GM11168 (cell line): Measurements from ENCODE around the gene L3MBTL1.

ENCODE experiments used
- in situ Hi-C: fragments of 300-500 bp; cut with MboI; formaldehyde crosslinking; loops from one replicate; pipeline ENCODE4 v1.12.0; 2022; ENCODE audit warnings: low sequenced_read_pairs; ENCODE audit not compliant: unreplicated experiment

The L3MBTL1 gene

GRCh38 chr20:43507150-43508080, at the start of gene L3MBTL1:
L3MBTL1 (plus strand) TSS chr20:43507697; CDS start chr20:43513504, 5,807 bp downstream.
- in situ Hi-C loops = no loop called here

DNA sequence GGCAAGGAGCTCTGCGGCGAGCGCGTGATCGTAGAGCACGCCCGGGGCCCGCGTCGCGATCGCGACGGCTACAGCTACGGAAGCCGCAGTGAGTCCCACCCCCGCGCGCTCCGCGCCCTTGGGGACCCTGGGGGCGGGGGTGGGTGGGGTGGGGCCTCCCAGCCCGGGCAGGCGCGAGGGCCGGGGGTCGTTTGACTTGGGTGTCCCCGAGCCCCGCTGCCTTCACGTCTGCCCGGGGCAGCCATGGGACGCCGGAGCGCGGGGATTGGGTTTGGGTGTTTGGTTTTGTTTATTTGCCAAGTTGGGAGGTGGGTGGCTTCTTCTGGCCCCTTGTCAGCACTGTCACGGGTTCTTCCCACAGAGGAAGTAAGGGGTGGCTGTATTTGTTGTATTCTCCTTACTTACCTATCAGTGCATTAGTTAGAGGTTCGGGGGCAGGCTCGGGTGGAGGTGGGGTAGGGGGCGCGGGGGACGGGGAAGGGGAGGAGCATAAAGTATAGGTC, 49.0 kb upstream of the L3MBTL1 start:
- in situ Hi-C loops = no loop called here

DNA sequence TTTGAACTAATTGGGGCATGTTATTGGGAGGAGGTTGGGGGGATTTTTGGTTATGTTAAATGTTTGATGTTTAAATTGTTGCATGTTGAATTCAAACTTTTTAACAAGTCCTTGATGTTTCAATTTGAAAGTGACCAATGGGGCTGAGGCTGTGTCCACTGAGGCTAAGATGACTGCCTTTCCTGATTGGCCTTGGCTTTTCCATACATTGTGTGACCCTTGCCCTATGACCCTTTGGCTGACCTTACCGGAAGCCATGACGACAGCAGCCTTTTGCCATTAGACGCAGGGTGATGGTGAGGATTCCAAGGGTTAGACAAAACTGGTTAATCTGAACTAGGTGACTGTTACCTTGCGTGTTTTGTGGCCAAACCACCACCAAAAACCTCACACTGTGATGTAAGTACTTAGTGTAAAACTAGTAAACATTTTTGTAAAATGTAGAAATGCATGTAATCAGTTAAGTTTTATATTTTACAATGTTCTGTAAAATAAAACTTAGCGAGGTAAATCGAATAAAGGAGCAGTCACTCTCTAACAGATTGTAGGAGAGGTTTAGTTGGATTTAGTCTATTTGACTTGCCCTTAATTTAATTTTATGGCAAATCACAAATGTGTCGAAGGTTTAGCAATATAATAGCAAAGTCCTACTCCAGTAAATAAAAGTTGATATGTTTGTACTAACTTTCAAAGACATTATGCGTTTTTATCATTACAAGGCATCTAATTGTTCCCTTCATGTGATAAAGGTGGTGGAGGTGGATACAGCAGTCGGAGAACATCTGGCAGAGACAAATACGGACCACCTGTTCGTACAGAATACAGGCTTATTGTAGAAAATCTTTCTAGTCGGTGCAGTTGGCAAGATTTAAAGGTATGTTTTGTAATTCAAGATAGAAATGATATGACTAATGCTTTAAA, 48.2 kb upstream of the L3MBTL1 start:
- in situ Hi-C loops = no loop called here

- in situ Hi-C loops = no loop called here
Measured at GRCh38 chr20:43460172-43460829, 47.2 kb upstream of the L3MBTL1 start.

- in situ Hi-C loops = no loop called here
Measured at GRCh38 chr20:43460830-43461200, 46.7 kb upstream of the L3MBTL1 start.

- in situ Hi-C loops = no loop called here
Measured at GRCh38 chr20:43461894-43462659, 45.4 kb upstream of the L3MBTL1 start.

- in situ Hi-C loops = no loop called here
Measured at GRCh38 chr20:43462660-43463526, 44.6 kb upstream of the L3MBTL1 start.

DNA sequence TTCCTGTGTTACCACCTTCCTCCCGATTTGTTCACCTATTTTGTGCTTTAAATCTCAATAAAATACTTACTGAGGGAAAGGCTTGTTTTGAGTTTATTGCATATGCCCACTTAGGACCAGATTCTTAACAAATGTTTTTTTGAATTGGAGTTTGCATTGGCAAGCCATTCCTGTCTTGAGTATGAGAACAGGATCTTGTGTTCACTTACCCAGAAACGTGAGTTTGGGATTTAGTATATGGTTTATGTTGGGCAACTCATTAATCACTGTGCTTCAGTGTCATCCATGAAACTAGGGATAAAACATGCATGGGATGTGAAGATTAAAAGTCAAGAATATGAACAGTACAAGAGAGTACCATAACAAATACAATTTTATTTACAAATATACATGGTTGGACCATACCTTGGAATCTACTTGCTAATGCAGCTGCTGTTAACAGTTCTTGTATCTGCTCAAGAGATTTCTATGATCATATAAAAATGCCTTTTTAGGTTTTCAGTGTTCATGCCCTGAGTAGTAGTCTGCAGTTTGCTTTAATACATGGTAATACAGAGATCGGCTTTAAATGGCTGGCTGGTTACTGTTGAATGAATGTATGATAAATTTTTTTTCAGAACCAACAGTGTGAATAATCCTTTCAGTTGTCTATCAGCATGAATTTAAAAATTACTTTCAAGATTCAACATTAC, 43.8 kb upstream of the L3MBTL1 start:
- in situ Hi-C loops = no loop called here

DNA sequence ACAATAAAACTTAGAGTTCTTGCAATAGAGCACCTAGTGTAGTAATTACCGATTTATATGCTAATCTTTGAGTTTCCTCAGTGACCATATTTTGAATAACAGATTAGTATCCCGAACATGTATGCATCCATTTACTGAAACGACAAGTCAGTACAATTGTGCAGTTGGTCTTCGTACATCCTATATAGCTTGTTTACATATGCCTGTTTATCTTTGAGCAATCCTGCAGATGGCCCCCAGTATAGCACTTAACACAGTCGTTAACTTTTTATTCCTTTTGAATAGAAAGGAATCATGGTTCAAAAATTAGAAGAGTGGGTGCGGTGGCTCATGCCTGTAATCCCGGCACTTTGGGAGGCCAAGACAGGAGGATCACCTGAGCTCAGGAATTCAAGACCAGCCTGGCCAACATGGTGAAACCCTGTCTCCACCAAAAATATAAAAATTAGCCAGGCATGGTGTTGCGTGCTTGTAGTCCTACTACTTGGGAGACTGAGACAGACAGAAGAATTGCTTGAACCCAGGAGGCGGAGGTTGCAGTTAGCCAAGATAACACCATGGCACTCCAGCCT, 43.2 kb upstream of the L3MBTL1 start:
- in situ Hi-C loops = no loop called here

GRCh38 chr20:43465625-43465943, 41.9 kb upstream of the L3MBTL1 start:
- in situ Hi-C loops = no loop called here

DNA sequence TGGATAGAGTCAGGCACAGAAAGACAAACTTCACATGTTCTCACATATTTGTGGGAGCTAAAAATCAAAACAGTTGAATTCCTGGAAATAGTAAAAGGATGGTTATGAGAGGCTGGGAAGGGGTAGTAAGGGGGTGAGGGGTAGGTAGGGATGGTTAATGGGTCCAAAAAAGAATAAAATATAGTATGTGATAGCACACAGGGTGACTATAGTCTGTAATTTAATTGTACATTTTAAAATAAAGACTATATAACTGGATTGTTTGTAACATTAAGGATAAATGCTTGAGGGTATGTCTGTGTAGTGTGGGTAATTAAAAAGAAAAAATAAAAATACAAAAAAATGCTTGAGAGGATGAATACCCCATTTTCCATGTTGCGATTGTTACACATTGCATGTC, 39.9 kb upstream of the L3MBTL1 start:
- in situ Hi-C loops = no loop called here

DNA sequence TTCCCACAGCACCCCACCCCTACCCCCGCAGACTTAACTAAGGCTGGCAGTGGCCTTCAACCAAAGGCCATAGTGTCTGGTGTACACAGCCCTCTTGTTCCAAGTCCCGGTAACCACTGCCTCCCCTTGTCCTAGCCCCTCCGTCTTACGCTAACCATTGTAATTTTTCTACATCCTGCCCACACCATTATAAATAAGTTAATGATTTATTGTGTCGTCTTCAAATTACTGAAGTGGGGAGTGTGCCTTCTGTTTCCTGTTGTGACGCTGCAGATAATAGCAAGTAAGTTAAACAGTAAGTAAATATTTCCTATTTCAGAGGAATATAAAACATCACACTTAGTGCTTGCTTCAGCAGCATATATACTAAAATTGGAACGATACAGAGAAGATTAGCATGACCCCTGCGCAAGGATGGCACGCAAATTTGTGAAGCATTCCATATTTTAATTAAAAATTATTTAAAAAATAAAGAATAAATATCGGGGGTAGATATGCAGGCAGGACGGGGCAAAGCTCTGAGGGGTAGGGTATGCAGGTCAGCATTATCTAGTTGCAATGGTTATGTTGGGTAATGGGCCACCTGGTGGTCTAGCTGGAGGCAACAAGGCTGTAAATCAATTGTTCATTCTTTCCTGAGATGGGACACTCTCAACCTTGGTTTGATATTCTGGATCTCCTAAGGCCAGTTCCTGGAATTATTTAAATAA, 34.7 kb upstream of the L3MBTL1 start:
- in situ Hi-C loops = no loop called here

- in situ Hi-C loops = no loop called here
Measured at GRCh38 chr20:43473381-43473704, 34.2 kb upstream of the L3MBTL1 start.

GRCh38 chr20:43477193-43477592, 30.3 kb upstream of the L3MBTL1 start:
- in situ Hi-C loops = no loop called here

DNA sequence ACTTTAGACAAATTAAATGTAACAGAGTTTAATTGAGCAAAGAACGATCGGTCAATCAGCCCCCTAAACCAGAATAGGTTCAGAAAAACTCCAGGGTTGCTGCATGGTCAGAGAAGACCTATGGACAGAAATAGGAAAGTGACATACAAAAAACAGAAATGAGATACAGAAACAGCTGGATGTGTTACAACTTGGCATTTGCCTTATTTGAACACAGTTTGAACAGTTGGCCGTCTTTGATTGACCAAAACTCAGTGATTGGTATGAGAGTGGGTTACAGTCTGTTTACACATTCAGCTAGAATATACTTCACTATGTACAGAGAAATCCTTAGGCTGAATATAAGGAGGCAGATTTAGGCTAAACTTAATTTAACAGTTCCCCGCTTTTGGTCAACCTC, 29.9 kb upstream of the L3MBTL1 start:
- in situ Hi-C loops = no loop called here

DNA sequence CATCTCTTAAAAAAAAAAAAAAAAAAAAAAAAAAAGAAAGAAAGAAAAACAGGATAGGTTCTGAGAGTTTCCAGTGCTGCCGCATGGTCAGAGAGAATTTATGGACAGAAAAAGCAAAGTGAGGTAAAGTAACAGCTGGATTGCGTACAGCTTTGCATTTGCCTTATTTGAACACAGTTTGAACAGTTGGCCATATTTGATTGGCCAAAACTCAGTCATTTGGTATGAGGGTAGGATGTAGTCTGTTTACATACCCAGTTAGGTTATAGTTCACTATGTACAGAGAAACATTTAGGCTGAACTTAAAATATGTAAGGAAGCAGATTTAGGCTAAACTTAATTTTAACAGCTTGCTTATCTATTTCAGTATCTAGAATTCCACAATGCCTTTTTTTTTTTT, 17.5 kb upstream of the L3MBTL1 start:
- in situ Hi-C loops = no loop called here

GRCh38 chr20:43492101-43492500, 15.4 kb upstream of the L3MBTL1 start:
- in situ Hi-C loops = no loop called here

- in situ Hi-C loops = no loop called here
Measured at GRCh38 chr20:43495388-43495787, 12.1 kb upstream of the L3MBTL1 start.
